ENCODE measurements around the gene MYH9. TPM values are rescaled to one million over a fixed set of nuclear protein-coding genes. Genes with fewer than 3 reads are reported as not detected.
A peak's percentile ranks its signal among the peaks of the same experiment; 100 is the strongest.
"Not testable (repeated sequence)": the region's sequence is repeated elsewhere in the genome, so short reads cannot be mapped to it uniquely, and the experiment has no call there.

Gene MYH9
- total RNA-seq, 3 donors from 2014 or later (not counting 1 experiment from before 2014, with no cell fraction given): 803 to 1,038 (median 808) TPM

DNA sequence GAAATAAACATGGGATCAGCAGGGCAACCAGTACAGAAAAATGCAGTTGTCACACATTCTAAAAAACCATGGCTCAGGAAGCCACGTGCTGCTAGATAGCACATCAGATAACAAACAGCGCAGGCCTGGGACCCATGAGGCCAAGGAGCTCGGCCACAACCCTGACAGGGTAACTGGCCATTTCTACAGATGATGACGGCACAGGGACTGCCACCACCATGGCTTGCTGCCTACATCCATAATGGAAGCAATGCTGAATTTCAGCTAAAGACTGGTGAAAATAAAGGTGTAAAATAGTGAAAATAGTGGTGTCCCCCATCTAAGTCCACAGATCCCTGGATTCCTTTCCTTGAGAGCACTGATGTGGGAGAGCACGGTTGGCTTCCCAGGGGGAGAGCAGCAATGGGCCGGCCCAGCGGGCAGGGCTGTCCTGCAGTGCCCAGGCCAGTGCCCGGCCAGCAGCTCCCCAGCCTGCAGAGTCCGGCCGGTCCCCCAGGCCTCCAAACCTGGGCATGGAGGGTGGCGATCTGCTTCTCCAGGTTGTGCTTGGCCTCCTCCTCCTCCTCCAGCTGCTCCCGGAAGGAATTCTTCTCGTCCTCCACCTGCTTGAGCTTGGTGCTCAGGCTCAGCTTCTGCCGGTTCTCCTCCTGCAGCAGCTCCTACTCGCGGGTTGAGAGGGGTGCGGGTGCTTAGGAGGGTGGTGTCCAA lies 94.8 kb downstream of the MYH9 start:
- Mint-ChIP-seq H3K36me3 (peaks cover 23% of the 10 kb centered on the region), H3K4me3 (no peak overlapping the region)
- H3K27me3 ChIP-seq (ENCODE audit: control insufficient read depth, insufficient read depth, low read length): no peaks in the 10 kb centered on the region

DNA sequence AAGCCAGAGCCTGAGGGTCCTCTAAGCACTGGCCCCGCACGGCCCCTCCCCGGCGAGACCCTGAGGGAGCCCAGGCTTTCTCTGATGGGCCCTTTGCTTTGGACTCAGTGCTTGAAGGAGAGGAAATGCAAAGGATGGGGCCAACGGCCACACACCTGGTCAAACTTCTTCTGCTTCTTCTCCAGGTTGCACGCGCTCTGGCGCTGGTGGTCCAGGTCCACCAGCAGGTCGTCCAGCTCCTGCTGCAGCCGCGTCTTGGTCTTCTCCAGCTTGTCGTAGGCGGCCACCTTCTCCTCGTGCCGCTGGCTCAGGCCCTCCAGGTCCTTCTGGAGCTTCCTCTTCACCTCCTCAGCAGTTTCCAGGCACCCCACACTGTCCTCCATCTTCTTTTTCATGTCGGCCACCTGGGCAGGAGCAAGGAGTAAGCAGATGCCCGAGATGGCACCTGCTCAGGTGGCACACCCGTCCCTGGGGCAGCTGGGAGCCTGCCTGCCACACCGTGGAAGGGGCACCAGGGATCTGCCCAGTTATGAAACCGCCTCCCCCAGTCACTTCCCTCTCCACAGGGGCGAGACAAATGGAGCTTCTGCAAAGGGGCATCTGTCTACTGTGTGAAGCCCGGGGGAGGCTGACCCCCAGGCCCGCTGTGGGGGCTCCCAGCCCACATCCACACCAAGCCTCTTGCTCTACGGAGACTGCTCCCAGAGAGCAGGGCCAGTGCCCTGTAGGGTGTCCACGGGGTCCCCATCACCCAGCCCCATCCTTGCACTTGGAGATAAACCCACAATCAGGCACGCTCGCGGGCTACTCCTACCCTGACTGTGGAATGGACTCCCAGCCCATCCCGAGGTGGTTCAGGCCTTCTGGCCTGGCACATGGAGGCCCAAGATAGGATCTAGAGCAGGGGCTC lies 95.7 kb downstream of the MYH9 start:
- 95% methylated on average over 29 of the region's 29 CpGs for WGBS (ENCODE audit: insufficient coverage)
- Mint-ChIP-seq H3K9me3 (no peaks in the 10 kb centered on the region), H3K27ac (peak overlapping the region; percentile 45 to 75), H3K4me1 (peaks cover 37 to 39% of the 10 kb centered on the region in 2 donors), H3K27me3 (ENCODE audit: low read depth in 2 of 2) (no peaks in the 10 kb centered on the region), H3K4me3 (peak overlapping the region; percentile 37), H3K36me3 (peaks cover 22% of the 10 kb centered on the region)
- Histone ChIP-seq H3K27ac (ENCODE audit: low read length) (no peak overlapping the region), H3K36me3 (ENCODE audit: control insufficient read depth, insufficient read depth, low read length) (peaks cover 83% of the 10 kb centered on the region), H3K27me3 (ENCODE audit: control insufficient read depth, insufficient read depth, low read length) (no peaks in the 10 kb centered on the region), H3K4me3 (ENCODE audit: low read length) (no peak overlapping the region), H3K9me3 (ENCODE audit: control insufficient read depth, insufficient read depth, low read length) (no peaks in the 10 kb centered on the region), H3K4me1 (ENCODE audit: control insufficient read depth, insufficient read depth, low read length) (peaks cover 49% of the 10 kb centered on the region)
- intact Hi-C loops (cut with micrococcal nuclease): no loop called here
- TF ChIP-seq, protein P1, sequence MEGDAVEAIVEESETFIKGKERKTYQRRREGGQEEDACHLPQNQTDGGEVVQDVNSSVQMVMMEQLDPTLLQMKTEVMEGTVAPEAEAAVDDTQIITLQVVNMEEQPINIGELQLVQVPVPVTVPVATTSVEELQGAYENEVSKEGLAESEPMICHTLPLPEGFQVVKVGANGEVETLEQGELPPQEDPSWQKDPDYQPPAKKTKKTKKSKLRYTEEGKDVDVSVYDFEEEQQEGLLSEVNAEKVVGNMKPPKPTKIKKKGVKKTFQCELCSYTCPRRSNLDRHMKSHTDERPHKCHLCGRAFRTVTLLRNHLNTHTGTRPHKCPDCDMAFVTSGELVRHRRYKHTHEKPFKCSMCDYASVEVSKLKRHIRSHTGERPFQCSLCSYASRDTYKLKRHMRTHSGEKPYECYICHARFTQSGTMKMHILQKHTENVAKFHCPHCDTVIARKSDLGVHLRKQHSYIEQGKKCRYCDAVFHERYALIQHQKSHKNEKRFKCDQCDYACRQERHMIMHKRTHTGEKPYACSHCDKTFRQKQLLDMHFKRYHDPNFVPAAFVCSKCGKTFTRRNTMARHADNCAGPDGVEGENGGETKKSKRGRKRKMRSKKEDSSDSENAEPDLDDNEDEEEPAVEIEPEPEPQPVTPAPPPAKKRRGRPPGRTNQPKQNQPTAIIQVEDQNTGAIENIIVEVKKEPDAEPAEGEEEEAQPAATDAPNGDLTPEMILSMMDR (IDR thresholded peaks at IDR 0.05): no peak
- ATAC-seq: no peak
- DNase-seq: no peak

More for the DNA sequence above, 94.8 kb downstream of the MYH9 start:
- TF ChIP-seq, protein P1 (IDR thresholded peaks at IDR 0.05): no peak
- H3K4me1 ChIP-seq (ENCODE audit: control insufficient read depth, insufficient read depth, low read length): peaks cover 40% of the 10 kb centered on the region
- no peak overlapping the region for H3K27ac ChIP-seq (ENCODE audit: low read length)
- Mint-ChIP-seq H3K9me3 (no peaks in the 10 kb centered on the region), H3K4me1 (peaks cover 34 to 38% of the 10 kb centered on the region in 2 donors), H3K27me3 (ENCODE audit: low read depth in 2 of 2) (no peaks in the 10 kb centered on the region), H3K27ac (peak overlapping the region; percentile 45 to 75)
- ATAC-seq (no peak), DNase-seq (no peak)
- intact Hi-C loops (cut with micrococcal nuclease): no loop called here
- H3K36me3 ChIP-seq (ENCODE audit: control insufficient read depth, insufficient read depth, low read length): peaks cover 85% of the 10 kb centered on the region
- no peaks in the 10 kb centered on the region for H3K9me3 ChIP-seq (ENCODE audit: control insufficient read depth, insufficient read depth, low read length)
- 83% methylated on average over 17 of the region's 17 CpGs for WGBS (ENCODE audit: insufficient coverage)
- no peak overlapping the region for H3K4me3 ChIP-seq (ENCODE audit: low read length)

DNA sequence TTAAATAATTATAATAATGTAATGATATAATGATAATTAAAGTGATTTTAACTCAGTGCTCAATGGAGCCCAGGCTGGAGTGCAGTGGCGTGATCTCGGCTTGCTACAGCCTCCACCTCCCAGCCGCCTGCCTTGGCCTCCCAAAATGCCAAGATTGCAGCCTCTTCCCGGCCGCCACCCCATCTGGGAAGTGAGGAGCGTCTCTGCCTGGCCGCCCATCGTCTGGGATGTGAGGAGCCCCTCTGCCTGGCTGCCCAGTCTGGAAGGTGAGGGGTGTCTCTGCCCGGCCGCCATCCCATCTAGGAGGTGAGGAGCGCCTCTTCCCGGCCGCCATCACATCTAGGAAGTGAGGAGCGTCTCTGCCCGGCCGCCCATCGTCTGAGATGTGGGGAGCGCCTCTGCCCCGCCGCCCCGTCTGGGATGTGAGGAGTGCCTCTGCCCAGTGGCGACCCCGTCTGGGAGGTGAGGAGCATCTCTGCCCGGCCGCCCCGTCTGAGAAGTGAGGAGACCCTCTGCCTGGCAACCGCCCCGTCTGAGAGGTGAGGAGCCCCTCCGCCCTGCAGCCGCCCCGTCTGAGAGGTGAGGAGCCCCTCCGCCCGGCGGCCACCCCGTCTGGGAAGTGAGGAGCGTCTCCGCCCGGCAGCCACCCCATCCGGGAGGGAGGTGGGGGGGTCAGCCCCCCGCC lies 97.2 kb downstream of the MYH9 start:
- H3K27me3 ChIP-seq (ENCODE audit: control insufficient read depth, insufficient read depth, low read length); H3K27me3 Mint-ChIP-seq (ENCODE audit: low read depth in 2 of 2); H3K4me3 ChIP-seq (ENCODE audit: low read length); DNase-seq; intact Hi-C loops (cut with micrococcal nuclease); H3K9me3 Mint-ChIP-seq; H3K27ac ChIP-seq (ENCODE audit: low read length); H3K9me3 ChIP-seq (ENCODE audit: control insufficient read depth, insufficient read depth, low read length): not testable (repeated sequence)
- peaks cover 44 to 46% of the 10 kb centered on the region in 2 donors for H3K4me1 Mint-ChIP-seq
- peak overlapping the region; percentile 17 for H3K4me3 Mint-ChIP-seq
- peak overlapping the region; percentile 86 to 90 for H3K27ac Mint-ChIP-seq
- WGBS (ENCODE audit: insufficient coverage): 95% methylated on average over 6 of the region's 40 CpGs
- Histone ChIP-seq H3K36me3 (ENCODE audit: control insufficient read depth, insufficient read depth, low read length) (peaks cover 83% of the 10 kb centered on the region), H3K4me1 (ENCODE audit: control insufficient read depth, insufficient read depth, low read length) (peaks cover 60% of the 10 kb centered on the region)
- H3K36me3 Mint-ChIP-seq: peaks cover 16% of the 10 kb centered on the region
- ATAC-seq: peak in 1 of 3 donors; percentile 6

DNA sequence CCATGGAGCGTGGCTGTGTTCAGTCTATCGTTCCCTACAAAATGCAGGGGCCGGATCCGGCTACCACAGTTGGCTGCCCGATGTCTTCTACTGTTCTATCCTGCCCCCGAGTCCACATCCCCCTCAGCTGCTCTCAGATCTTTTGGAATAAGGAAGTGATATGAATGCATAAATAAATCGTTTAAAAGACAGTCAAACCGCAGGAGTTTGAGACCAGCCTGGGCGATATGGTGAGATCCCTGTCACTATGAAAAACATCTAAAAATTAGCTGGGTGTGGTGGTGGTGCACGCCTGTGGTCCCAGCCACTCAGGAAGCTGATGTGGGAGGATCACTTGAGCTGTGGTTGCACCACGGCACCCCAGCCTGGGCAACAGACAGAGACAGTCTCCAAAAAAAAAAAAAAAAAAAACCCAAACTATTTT lies 97.8 kb downstream of the MYH9 start:
- Mint-ChIP-seq H3K27ac (peak overlapping the region; percentile 86 to 90), H3K36me3 (peaks cover 14% of the 10 kb centered on the region), H3K4me1 (peaks cover 44 to 46% of the 10 kb centered on the region in 2 donors), H3K4me3 (peak overlapping the region; percentile 89)
- H3K9me3 Mint-ChIP-seq; H3K27me3 Mint-ChIP-seq (ENCODE audit: low read depth in 2 of 2); H3K27me3 ChIP-seq (ENCODE audit: control insufficient read depth, insufficient read depth, low read length); intact Hi-C loops (cut with micrococcal nuclease); H3K4me3 ChIP-seq (ENCODE audit: low read length); H3K9me3 ChIP-seq (ENCODE audit: control insufficient read depth, insufficient read depth, low read length): not testable (repeated sequence)
- H3K36me3 ChIP-seq (ENCODE audit: control insufficient read depth, insufficient read depth, low read length): peaks cover 83% of the 10 kb centered on the region
- ATAC-seq (peak; percentile 44 to 74 (median 53)), DNase-seq (peak in 1 of 2 donors; percentile 76)
- WGBS (ENCODE audit: insufficient coverage): 57% methylated on average over 9 of the region's 11 CpGs
- H3K4me1 ChIP-seq (ENCODE audit: control insufficient read depth, insufficient read depth, low read length): peaks cover 60% of the 10 kb centered on the region
- peak overlapping the region; percentile 44 for H3K27ac ChIP-seq (ENCODE audit: low read length)
